CD14-positive monocyte (primary cell): ENCODE results near the gene PSMB11. TPM values are rescaled to one million over a fixed set of nuclear protein-coding genes. Genes with fewer than 3 reads are reported as not detected.

ENCODE experiments used
- DNase-seq, 3 donors: peaks; one replicate each; pipeline ENCODE4 v3.0.0-alpha.2; 2011 to 2022
- H2AFZ ChIP-seq: 2 replicates; pipeline ENCODE4 v1.6.0; 2012; ENCODE audit warnings: mild to moderate bottlenecking, low read depth, low read length, inconsistent platforms; ENCODE audit not compliant: insufficient read depth, poor library complexity, severe bottlenecking
- H3K27ac ChIP-seq, 2 donors: 1 replicate in 1 of 2; 2 replicates in 1 of 2; pipeline ENCODE4 v1.5.1; 2012 to 2013; ENCODE audit warnings: low read length in 2 of 2, control low read depth in 1 of 2, inconsistent platforms in 1 of 2, low read depth in 1 of 2, mild to moderate bottlenecking in 1 of 2
- H3K27me3 ChIP-seq, 2 donors: one replicate each; pipeline versions ENCODE4 v1.6.0 to v1.6.1; 2011 to 2013; ENCODE audit warnings: low read length in 2 of 2; ENCODE audit not compliant: control insufficient read depth in 2 of 2, insufficient read depth in 2 of 2
- H3K36me3 ChIP-seq, 2 donors: replicated peaks in 1 of 2; 1 replicate in 1 of 2; 2 replicates in 1 of 2; pipeline versions ENCODE4 v1.5.1 to v1.6.1; 2012 to 2013; ENCODE audit warnings: low read length in 2 of 2, control low read depth in 1 of 2, inconsistent platforms in 1 of 2, mild to moderate bottlenecking in 1 of 2; ENCODE audit not compliant: insufficient read depth in 2 of 2, control insufficient read depth in 1 of 2
- H3K4me1 ChIP-seq, 2 donors: 1 replicate in 1 of 2; 2 replicates in 1 of 2; pipeline versions ENCODE4 v1.5.1 to v1.6.1; 2012 to 2013; ENCODE audit warnings: low read length in 2 of 2, control low read depth in 1 of 2, inconsistent platforms in 1 of 2, mild to moderate bottlenecking in 1 of 2, moderate library complexity in 1 of 2; ENCODE audit not compliant: insufficient read depth in 2 of 2, control insufficient read depth in 1 of 2
- H3K4me2 ChIP-seq: replicated peaks from 2 replicates; pipeline ENCODE3; 2012; ENCODE audit warnings: low read length, moderate library complexity, mild to moderate bottlenecking; ENCODE audit not compliant: poor library complexity, severe bottlenecking; ENCODE audit errors: extremely low read depth
- H3K4me3 ChIP-seq, 3 experiments: fragments of 200-600 bp in 1 of 3; sonication (generic) in 1 of 3; replicated peaks in 1 of 3; 1 replicate in 2 of 3; 2 replicates in 1 of 3; pipeline ENCODE4 v1.5.1; 2011 to 2013; ENCODE audit warnings: low read length in 3 of 3, mild to moderate bottlenecking in 3 of 3, control low read depth in 2 of 3, low read depth in 2 of 3, inconsistent platforms in 1 of 3, moderate library complexity in 1 of 3
- H3K79me2 ChIP-seq: 2 replicates; pipeline ENCODE4 v1.6.0; 2012; ENCODE audit warnings: mild to moderate bottlenecking, control low read depth, inconsistent platforms, low read length, moderate library complexity; ENCODE audit not compliant: insufficient read depth
- H3K9ac ChIP-seq: 2 replicates; pipeline ENCODE4 v1.6.0; 2017; ENCODE audit warnings: low read length, mild to moderate bottlenecking; ENCODE audit not compliant: insufficient read depth, poor library complexity, severe bottlenecking
- H3K9me3 ChIP-seq, 2 donors: replicated peaks in 1 of 2; 1 replicate in 1 of 2; 2 replicates in 1 of 2; pipeline versions ENCODE4 v1.5.1 to v1.6.1; 2012 to 2013; ENCODE audit warnings: low read length in 2 of 2, control low read depth in 1 of 2; ENCODE audit not compliant: control insufficient read depth in 1 of 2, insufficient read depth in 1 of 2
- H4K20me1 ChIP-seq: 2 replicates; pipeline ENCODE4 v1.6.0; 2012; ENCODE audit warnings: mild to moderate bottlenecking, low read length, control low read depth, moderate library complexity; ENCODE audit not compliant: insufficient read depth
- H3K27ac Mint-ChIP-seq, 7 donors: one replicate each; pipeline ENCODE4 v1.8.0; 2020; ENCODE audit warnings: mild to moderate bottlenecking in 7 of 7, mixed read lengths in 7 of 7, moderate library complexity in 6 of 7, inconsistent platforms in 2 of 7
- H3K27me3 Mint-ChIP-seq, 3 donors: one replicate each; pipeline ENCODE4 v1.8.0; 2021 to 2022; ENCODE audit warnings: low read depth in 3 of 3, mild to moderate bottlenecking in 3 of 3, mixed read lengths in 3 of 3, moderate library complexity in 3 of 3, inconsistent platforms in 1 of 3
- H3K36me3 Mint-ChIP-seq, 2 donors: one replicate each; pipeline ENCODE4 v1.8.0; 2020; ENCODE audit warnings: mixed read lengths in 2 of 2, inconsistent platforms in 1 of 2, mild to moderate bottlenecking in 1 of 2
- H3K4me1 Mint-ChIP-seq: one replicate; pipeline ENCODE4 v1.8.0; 2020; ENCODE audit warnings: mild to moderate bottlenecking, mixed read lengths
- H3K4me3 Mint-ChIP-seq, 2 donors: one replicate each; pipeline ENCODE4 v1.8.0; 2020; ENCODE audit warnings: mild to moderate bottlenecking in 2 of 2, mixed read lengths in 2 of 2, moderate library complexity in 1 of 2
- H3K9me3 Mint-ChIP-seq, 7 donors: one replicate each; pipeline ENCODE4 v1.8.0; 2020 to 2022; ENCODE audit warnings: mixed read lengths in 7 of 7, mild to moderate bottlenecking in 6 of 7, moderate library complexity in 6 of 7, inconsistent platforms in 2 of 7
- WGBS: methylation state at CpG from one replicate; pipeline ENCODE4 v1.1.5; 2013; ENCODE audit warnings: missing lambda C conversion rate; ENCODE audit not compliant: insufficient coverage; 5-methylcytosine and 5-hydroxymethylcytosine counted together
- intact Hi-C, 2 donors: fragments of 100-400 bp; cut with micrococcal nuclease; formaldehyde crosslinking; loops; one replicate each; pipeline versions ENCODE4 v1.15.0 to v1.15.1; 2023
- polyA plus RNA-seq, 3 donors: library from polyadenylated mRNA; depleted of rRNA in 1 of 3; unstranded in 2 of 3; stranded (reverse) in 1 of 3; fragments of 300-500 nt in 2 of 3; fragments of >200 nt in 1 of 3; fragmentation: Illumina TruSeq in 2 of 3; gene quantifications; 1 replicate in 2 of 3; 2 replicates in 1 of 3; pipeline ENCODE4 v1.2.3, GENCODE V29; 2012 to 2021
- TF ChIP-seq, protein P1 (sequence below): fragments of 200-600 bp; IDR thresholded peaks from one replicate; pipeline ENCODE4 v1.8.0; 2022; ENCODE audit warnings: antibody characterized with exemption, mild to moderate bottlenecking

PSMB11 gene
- polyA plus RNA-seq, 3 donors: not detected

GRCh38 chr14:23008831-23009230 is 33.2 kb upstream of the PSMB11 start:
- no peak overlapping the region for H2AFZ ChIP-seq

GRCh38 chr14:23009483-23009938 is 32.5 kb upstream of the PSMB11 start:
- peaks cover 30 to 40% of the 10 kb centered on the region in 2 donors for H3K4me1 ChIP-seq
- no peaks in the 10 kb centered on the region for H4K20me1 ChIP-seq
- intact Hi-C loops: loop anchor here in 1 of 2 donors (2.0 to 10.0 kb wide), 2 partner anchors 25 to 1435 kb away; partner anchors contain the start of gene SDR39U1
- H2AFZ ChIP-seq: peak overlapping the region; percentile 88
- H3K79me2 ChIP-seq: peaks cover 26% of the 10 kb centered on the region
- H3K4me2 ChIP-seq: peak overlapping the region; percentile 76
- peak overlapping the region; percentile 76 for H3K9ac ChIP-seq
- Mint-ChIP-seq H3K27ac (peak overlapping the region; percentile 93 to 100 (median 98)), H3K4me3 (peak overlapping the region; percentile 94 to 98), H3K9me3 (no peaks in the 10 kb centered on the region), H3K36me3 (peaks cover 0 to 4% of the 10 kb centered on the region in 2 donors), H3K4me1 (peaks cover 21% of the 10 kb centered on the region), H3K27me3 (peaks cover 0 to 2% (median 0%) of the 10 kb centered on the region in 3 donors)
- no peak for DNase-seq
- WGBS: no CpG with 5 or more reads among the region's 8 CpGs
- H3K27ac ChIP-seq: peak overlapping the region; percentile 41 to 88
- no peaks in the 10 kb centered on the region for H3K36me3 ChIP-seq
- H3K27me3 ChIP-seq: no peaks in the 10 kb centered on the region
- TF ChIP-seq, protein P1, sequence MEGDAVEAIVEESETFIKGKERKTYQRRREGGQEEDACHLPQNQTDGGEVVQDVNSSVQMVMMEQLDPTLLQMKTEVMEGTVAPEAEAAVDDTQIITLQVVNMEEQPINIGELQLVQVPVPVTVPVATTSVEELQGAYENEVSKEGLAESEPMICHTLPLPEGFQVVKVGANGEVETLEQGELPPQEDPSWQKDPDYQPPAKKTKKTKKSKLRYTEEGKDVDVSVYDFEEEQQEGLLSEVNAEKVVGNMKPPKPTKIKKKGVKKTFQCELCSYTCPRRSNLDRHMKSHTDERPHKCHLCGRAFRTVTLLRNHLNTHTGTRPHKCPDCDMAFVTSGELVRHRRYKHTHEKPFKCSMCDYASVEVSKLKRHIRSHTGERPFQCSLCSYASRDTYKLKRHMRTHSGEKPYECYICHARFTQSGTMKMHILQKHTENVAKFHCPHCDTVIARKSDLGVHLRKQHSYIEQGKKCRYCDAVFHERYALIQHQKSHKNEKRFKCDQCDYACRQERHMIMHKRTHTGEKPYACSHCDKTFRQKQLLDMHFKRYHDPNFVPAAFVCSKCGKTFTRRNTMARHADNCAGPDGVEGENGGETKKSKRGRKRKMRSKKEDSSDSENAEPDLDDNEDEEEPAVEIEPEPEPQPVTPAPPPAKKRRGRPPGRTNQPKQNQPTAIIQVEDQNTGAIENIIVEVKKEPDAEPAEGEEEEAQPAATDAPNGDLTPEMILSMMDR: no peak
- peak overlapping the region; percentile 67 to 97 (median 86) for H3K4me3 ChIP-seq
- H3K9me3 ChIP-seq: no peaks in the 10 kb centered on the region

More at GRCh38 chr14:23008831-23009230, 33.2 kb upstream of the PSMB11 start:
- H3K27ac ChIP-seq: peak overlapping the region in 1 of 2 donors; percentile 88
- H3K9ac ChIP-seq: no peak overlapping the region
- TF ChIP-seq, protein P1: no peak
- H3K36me3 Mint-ChIP-seq: peaks cover 0 to 4% of the 10 kb centered on the region in 2 donors
- peak overlapping the region in 1 of 3 experiments; percentile 86 for H3K4me3 ChIP-seq
- intact Hi-C loops: loop anchor here in 1 of 2 donors (2.0 to 10.0 kb wide), 2 partner anchors 24 to 1436 kb away; partner anchors contain the start of gene SDR39U1
- peak overlapping the region; percentile 76 for H3K4me2 ChIP-seq
- no peaks in the 10 kb centered on the region for H3K9me3 ChIP-seq
- H3K79me2 ChIP-seq: peaks cover 26% of the 10 kb centered on the region
- WGBS: 8% methylated on average over 3 of the region's 3 CpGs
- DNase-seq: no peak
- H3K27me3 Mint-ChIP-seq: peaks cover 0 to 2% (median 0%) of the 10 kb centered on the region in 3 donors
- H3K4me1 Mint-ChIP-seq: peaks cover 21% of the 10 kb centered on the region
- no peaks in the 10 kb centered on the region for H3K9me3 Mint-ChIP-seq
- H4K20me1 ChIP-seq: no peaks in the 10 kb centered on the region
- peak overlapping the region in 5 of 7 donors; percentile 22 to 95 (median 80) for H3K27ac Mint-ChIP-seq
- H3K4me3 Mint-ChIP-seq: no peak overlapping the region
- no peaks in the 10 kb centered on the region for H3K36me3 ChIP-seq
- no peaks in the 10 kb centered on the region for H3K27me3 ChIP-seq
- H3K4me1 ChIP-seq: peaks cover 30 to 40% of the 10 kb centered on the region in 2 donors
